Glutamatergic neuron (in vitro differentiated cells): ENCODE data around the gene NWD2. TPM values are rescaled to one million over a fixed set of nuclear protein-coding genes. Genes with fewer than 3 reads are reported as not detected.

Experiments
- DNase-seq: peaks from one replicate; pipeline ENCODE4 v3.0.0; 2022
- H3K27ac Mint-ChIP-seq: one replicate; pipeline ENCODE4 v1.8.0; 2020; ENCODE audit warnings: mild to moderate bottlenecking, mixed read lengths, inconsistent platforms; ENCODE audit not compliant: unreplicated experiment
- H3K27me3 Mint-ChIP-seq: one replicate; pipeline ENCODE4 v1.8.0; 2020; ENCODE audit warnings: mild to moderate bottlenecking, moderate library complexity, mixed read lengths, inconsistent platforms; ENCODE audit not compliant: unreplicated experiment
- H3K36me3 Mint-ChIP-seq: one replicate; pipeline ENCODE4 v1.8.0; 2020; ENCODE audit warnings: mild to moderate bottlenecking, mixed read lengths, inconsistent platforms; ENCODE audit not compliant: unreplicated experiment
- H3K4me1 Mint-ChIP-seq: one replicate; pipeline ENCODE4 v1.8.0; 2020; ENCODE audit warnings: mild to moderate bottlenecking, low read depth, mixed read lengths, inconsistent platforms; ENCODE audit not compliant: unreplicated experiment
- H3K4me3 Mint-ChIP-seq: one replicate; pipeline ENCODE4 v1.8.0; 2020; ENCODE audit warnings: mild to moderate bottlenecking, mixed read lengths, inconsistent platforms; ENCODE audit not compliant: unreplicated experiment
- H3K9me3 Mint-ChIP-seq: one replicate; pipeline ENCODE4 v1.8.0; 2020; ENCODE audit warnings: mild to moderate bottlenecking, moderate library complexity, mixed read lengths, inconsistent platforms; ENCODE audit not compliant: unreplicated experiment
- CTCF ChIP-seq: fragments of 200-600 bp; sonication (generic); IDR thresholded peaks from one replicate; pipeline ENCODE4 v1.5.0; 2021; ENCODE audit not compliant: partially characterized antibody, unreplicated experiment
- total RNA-seq: library from RNA; stranded (reverse); fragmentation: NEBNext Ultra II Directional; extraction: Animal tissue kit (Norgen Biotek cat#: 25700); gene quantifications from one replicate; pipeline ENCODE4 v1.2.1, GENCODE V29; 2021; ENCODE audit not compliant: unreplicated experiment

NWD2 gene
- total RNA-seq, 1 donor from 2014 or later, result 0.17 TPM

DNA sequence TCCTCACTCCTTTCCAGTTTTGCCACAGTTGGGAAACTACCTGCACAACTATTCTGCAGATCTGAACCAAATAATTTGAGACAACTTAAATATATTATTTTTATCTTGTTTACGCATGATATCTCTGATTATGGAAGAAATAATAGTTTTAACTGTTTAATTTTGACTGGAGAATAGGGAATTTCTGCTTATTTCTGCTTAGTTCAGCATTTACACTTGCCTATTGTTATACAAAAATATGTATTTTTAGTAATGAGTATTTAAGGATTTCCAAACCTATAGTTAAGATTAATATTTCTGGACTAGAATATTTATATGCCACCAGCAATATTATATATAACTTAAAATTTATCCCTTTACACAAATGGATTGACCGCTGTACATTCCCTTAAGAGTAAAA is 125.5 kb downstream of the NWD2 start:
- no peak for DNase-seq
- Mint-ChIP-seq H3K27ac (no peak overlapping the region), H3K27me3 (no peaks in the 10 kb centered on the region), H3K4me3 (no peak overlapping the region), H3K4me1 (no peaks in the 10 kb centered on the region), H3K9me3 (no peaks in the 10 kb centered on the region), H3K36me3 (no peaks in the 10 kb centered on the region)
- no peak for TF ChIP-seq CTCF

GRCh38 chr4:37381040-37381668 is 136.6 kb downstream of the NWD2 start:
- H3K36me3 Mint-ChIP-seq, result no peaks in the 10 kb centered on the region
- no peak overlapping the region for H3K4me3 Mint-ChIP-seq
- H3K4me1 Mint-ChIP-seq, result peaks cover 4% of the 10 kb centered on the region
- no peak for TF ChIP-seq CTCF
- H3K27ac Mint-ChIP-seq, result no peak overlapping the region
- no peaks in the 10 kb centered on the region for H3K27me3 Mint-ChIP-seq
- no peak for DNase-seq
- H3K9me3 Mint-ChIP-seq, result no peaks in the 10 kb centered on the region

- H3K36me3 Mint-ChIP-seq, result no peaks in the 10 kb centered on the region
- no peak for DNase-seq
- H3K27me3 Mint-ChIP-seq, result no peaks in the 10 kb centered on the region
- no peak overlapping the region for H3K4me3 Mint-ChIP-seq
- peaks cover 5% of the 10 kb centered on the region for H3K4me1 Mint-ChIP-seq
- peak; percentile 87 for TF ChIP-seq CTCF
- H3K27ac Mint-ChIP-seq, result no peak overlapping the region
- no peaks in the 10 kb centered on the region for H3K9me3 Mint-ChIP-seq
Observed at GRCh38 chr4:37383579-37384229, 139.2 kb downstream of the NWD2 start.

DNA sequence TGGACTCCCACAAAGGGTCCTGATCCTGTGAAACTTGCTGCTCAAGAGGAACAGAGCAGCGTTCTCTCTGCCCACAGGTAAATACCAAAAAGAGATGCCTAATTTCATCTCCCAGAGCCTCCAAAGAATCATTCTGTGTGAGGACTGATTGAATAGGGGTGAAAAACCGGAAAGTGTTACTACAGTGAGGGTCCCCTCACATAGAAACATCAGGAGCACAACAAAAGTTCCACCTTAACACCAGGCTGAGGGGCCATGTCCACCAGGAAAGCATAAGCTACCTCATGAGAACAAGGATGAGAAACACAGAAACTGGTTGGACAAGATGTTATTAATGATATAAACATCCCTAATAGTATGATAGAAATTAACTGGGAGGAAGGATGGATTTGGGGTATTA is 140.9 kb downstream of the NWD2 start:
- Mint-ChIP-seq H3K4me1 (peaks cover 12% of the 10 kb centered on the region), H3K4me3 (no peak overlapping the region)

More for the DNA sequence above, 140.9 kb downstream of the NWD2 start:
- H3K27ac Mint-ChIP-seq, result no peak overlapping the region
- H3K9me3 Mint-ChIP-seq, result no peaks in the 10 kb centered on the region
- no peak for TF ChIP-seq CTCF
- no peaks in the 10 kb centered on the region for H3K27me3 Mint-ChIP-seq
- no peaks in the 10 kb centered on the region for H3K36me3 Mint-ChIP-seq
- no peak for DNase-seq
